Measurements from ENCODE around the gene MALRD1. TPM values are rescaled to one million over a fixed set of nuclear protein-coding genes. Genes with fewer than 3 reads are reported as not detected.

The MALRD1 gene
- total RNA-seq, 4 donors from 2014 or later = 0.75 to 2.4 (median 0.82) TPM; not detected in 1

DNA sequence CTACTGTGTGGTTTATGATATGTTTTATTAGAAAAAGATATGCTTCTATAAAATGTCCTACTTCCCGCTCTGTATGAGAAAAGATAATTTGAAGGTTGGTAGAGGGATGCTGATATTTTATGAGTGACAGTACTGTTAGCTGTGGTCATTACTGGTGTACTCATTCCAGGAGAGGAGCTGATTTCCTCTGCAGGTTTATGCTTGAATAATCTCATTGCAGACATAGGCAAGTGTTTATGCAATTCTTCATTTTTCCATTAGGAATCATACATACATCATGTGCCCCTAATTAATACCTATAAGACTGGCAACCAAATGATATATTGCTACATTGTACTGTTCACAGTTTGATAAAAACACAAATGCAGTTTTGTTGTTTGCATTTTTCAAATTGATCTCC lies 269.4 kb downstream of the MALRD1 start:
- no peaks in the 10 kb centered on the region for H3K4me1 ChIP-seq
- TF ChIP-seq POLR2AphosphoS5 (IDR thresholded peaks at IDR 0.05) = no peak
- TF ChIP-seq EP300 (IDR thresholded peaks at IDR 0.05; ENCODE audit: low read depth) = no peak
- TF ChIP-seq, protein P1, sequence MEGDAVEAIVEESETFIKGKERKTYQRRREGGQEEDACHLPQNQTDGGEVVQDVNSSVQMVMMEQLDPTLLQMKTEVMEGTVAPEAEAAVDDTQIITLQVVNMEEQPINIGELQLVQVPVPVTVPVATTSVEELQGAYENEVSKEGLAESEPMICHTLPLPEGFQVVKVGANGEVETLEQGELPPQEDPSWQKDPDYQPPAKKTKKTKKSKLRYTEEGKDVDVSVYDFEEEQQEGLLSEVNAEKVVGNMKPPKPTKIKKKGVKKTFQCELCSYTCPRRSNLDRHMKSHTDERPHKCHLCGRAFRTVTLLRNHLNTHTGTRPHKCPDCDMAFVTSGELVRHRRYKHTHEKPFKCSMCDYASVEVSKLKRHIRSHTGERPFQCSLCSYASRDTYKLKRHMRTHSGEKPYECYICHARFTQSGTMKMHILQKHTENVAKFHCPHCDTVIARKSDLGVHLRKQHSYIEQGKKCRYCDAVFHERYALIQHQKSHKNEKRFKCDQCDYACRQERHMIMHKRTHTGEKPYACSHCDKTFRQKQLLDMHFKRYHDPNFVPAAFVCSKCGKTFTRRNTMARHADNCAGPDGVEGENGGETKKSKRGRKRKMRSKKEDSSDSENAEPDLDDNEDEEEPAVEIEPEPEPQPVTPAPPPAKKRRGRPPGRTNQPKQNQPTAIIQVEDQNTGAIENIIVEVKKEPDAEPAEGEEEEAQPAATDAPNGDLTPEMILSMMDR (IDR thresholded peaks at IDR 0.05) = no peak
- TF ChIP-seq POLR2A (IDR thresholded peaks at IDR 0.05) = no peak
- no peak for DNase-seq
- H3K27ac ChIP-seq = no peak overlapping the region
- H3K36me3 ChIP-seq = no peaks in the 10 kb centered on the region
- H3K9me3 ChIP-seq = no peaks in the 10 kb centered on the region
- no peak overlapping the region for H3K4me3 ChIP-seq
- WGBS, 2 donors (ENCODE audit: low coverage in 1 of 2) = 60 to 63% methylated on average over 1 of the region's 1 CpG
- in situ Hi-C loops (cut with MboI; ENCODE audit: low pct_ligation_motif_present in 1 of 4, low pct_unique_long_range_greater_than_20kb in 1 of 4, low sequenced_read_pairs in 3 of 4) (no loop called here), intact Hi-C loops (cut with DNase I; ENCODE audit: low total_unique reads) (no loop called here)
- no peaks in the 10 kb centered on the region for H3K27me3 ChIP-seq

DNA sequence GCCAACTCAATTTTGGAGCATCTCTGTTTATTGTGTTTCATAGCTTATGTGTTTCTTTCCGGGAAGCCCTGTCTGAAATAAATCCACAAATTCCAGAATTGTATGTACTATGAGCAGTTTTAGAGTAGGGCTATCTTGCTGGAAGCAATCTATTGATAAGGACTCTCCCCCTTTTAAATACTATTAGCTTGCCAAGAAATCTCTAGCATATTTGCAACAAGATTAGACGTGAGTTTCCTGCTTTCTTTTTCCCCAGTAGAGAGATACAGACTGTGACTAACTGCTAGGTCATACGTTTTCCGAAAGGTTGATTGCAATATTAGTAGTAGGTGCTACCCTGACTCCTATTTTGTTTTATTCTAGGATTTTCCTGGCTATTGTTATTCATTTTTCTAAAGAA lies 277.0 kb downstream of the MALRD1 start:
- TF ChIP-seq POLR2A (IDR thresholded peaks at IDR 0.05) (no peak), EP300 (IDR thresholded peaks at IDR 0.05; ENCODE audit: low read depth) (no peak), POLR2AphosphoS5 (IDR thresholded peaks at IDR 0.05) (no peak)
- TF ChIP-seq, protein P1 (IDR thresholded peaks at IDR 0.05) = no peak
- in situ Hi-C loops (cut with MboI; ENCODE audit: low pct_ligation_motif_present in 1 of 4, low pct_unique_long_range_greater_than_20kb in 1 of 4, low sequenced_read_pairs in 3 of 4) (no loop called here), intact Hi-C loops (cut with DNase I; ENCODE audit: low total_unique reads) (no loop called here)
- WGBS, 2 donors (ENCODE audit: low coverage in 1 of 2) = 65 to 80% methylated on average over 4 of the region's 4 CpGs
- Histone ChIP-seq H3K9me3 (no peaks in the 10 kb centered on the region), H3K4me1 (no peaks in the 10 kb centered on the region), H3K36me3 (no peaks in the 10 kb centered on the region), H3K27me3 (no peaks in the 10 kb centered on the region), H3K4me3 (no peak overlapping the region), H3K27ac (no peak overlapping the region)
- DNase-seq = no peak

DNA sequence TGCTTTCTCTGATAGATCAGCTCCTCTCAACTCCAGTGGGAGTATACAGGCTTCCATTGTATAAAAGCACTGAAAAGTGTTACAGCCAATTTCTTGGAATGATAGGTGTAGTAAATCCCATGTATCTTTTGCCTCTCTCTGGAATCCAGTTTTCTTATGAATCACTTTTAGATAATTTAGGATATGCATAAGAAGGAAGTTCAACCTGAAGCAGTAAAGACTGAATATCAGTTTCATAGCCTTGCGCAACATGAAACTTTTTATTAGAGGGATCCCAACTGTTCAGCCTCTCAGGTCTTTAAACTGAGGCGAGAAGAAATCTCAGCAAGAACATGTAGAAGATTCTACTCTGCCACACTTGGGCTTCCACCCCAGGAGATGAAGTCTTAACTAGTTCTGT lies 280.0 kb downstream of the MALRD1 start:
- Histone ChIP-seq H3K4me3 (no peak overlapping the region), H3K4me1 (no peaks in the 10 kb centered on the region), H3K27ac (no peak overlapping the region), H3K9me3 (no peaks in the 10 kb centered on the region), H3K27me3 (no peaks in the 10 kb centered on the region), H3K36me3 (no peaks in the 10 kb centered on the region)
- 98 to 100% methylated on average over 2 of the region's 2 CpGs for WGBS, 2 donors (ENCODE audit: low coverage in 1 of 2)
- in situ Hi-C loops (cut with MboI; ENCODE audit: low pct_ligation_motif_present in 1 of 4, low pct_unique_long_range_greater_than_20kb in 1 of 4, low sequenced_read_pairs in 3 of 4) (no loop called here), intact Hi-C loops (cut with DNase I; ENCODE audit: low total_unique reads) (no loop called here)
- TF ChIP-seq POLR2A (IDR thresholded peaks at IDR 0.05) (no peak), EP300 (IDR thresholded peaks at IDR 0.05; ENCODE audit: low read depth) (no peak), POLR2AphosphoS5 (IDR thresholded peaks at IDR 0.05) (no peak)
- TF ChIP-seq, protein P1 (IDR thresholded peaks at IDR 0.05) = no peak
- DNase-seq = no peak

- H3K27ac ChIP-seq = no peak overlapping the region
- H3K36me3 ChIP-seq = no peaks in the 10 kb centered on the region
- WGBS, 2 donors (ENCODE audit: low coverage in 1 of 2) = 82 to 100% methylated on average over 1 of the region's 1 CpG
- DNase-seq = no peak
- TF ChIP-seq POLR2A (IDR thresholded peaks at IDR 0.05) = no peak
- TF ChIP-seq POLR2AphosphoS5 (IDR thresholded peaks at IDR 0.05) = no peak
- no peak for TF ChIP-seq EP300 (IDR thresholded peaks at IDR 0.05; ENCODE audit: low read depth)
- TF ChIP-seq, protein P1 (IDR thresholded peaks at IDR 0.05) = no peak
- no peaks in the 10 kb centered on the region for H3K4me1 ChIP-seq
- H3K4me3 ChIP-seq = no peak overlapping the region
- no peaks in the 10 kb centered on the region for H3K27me3 ChIP-seq
- intact Hi-C loops (cut with DNase I; ENCODE audit: low total_unique reads) (no loop called here), in situ Hi-C loops (cut with MboI; ENCODE audit: low pct_ligation_motif_present in 1 of 4, low pct_unique_long_range_greater_than_20kb in 1 of 4, low sequenced_read_pairs in 3 of 4) (no loop called here)
- H3K9me3 ChIP-seq = no peaks in the 10 kb centered on the region
Observed at GRCh38 chr10:19329475-19329874, 280.9 kb downstream of the MALRD1 start.
